HEK293 (cell line): Measurements from ENCODE around the gene NDST4.

Experiments used
- CTCF ChIA-PET: fragments of 350-600 bp; formaldehyde crosslinking; extraction: SDS; loops from one replicate; lab custom pipeline; 2021; ENCODE audit warnings: antibody characterized with exemption; lab: Yijun Ruan, JAX
- POLR2A ChIA-PET: fragments of 300-600 bp; formaldehyde crosslinking; extraction: SDS; loops from one replicate; lab custom pipeline; 2020; ENCODE audit warnings: antibody characterized with exemption, inconsistent platforms; lab: Yijun Ruan, JAX
- H3K27ac ChIP-seq: fragments of 200-500 bp; sonication (Bioruptor generic); 2 replicates; pipeline ENCODE4 v1.5.1; 2014; ENCODE audit warnings: low read depth, low read length, control low read depth, inconsistent platforms; ENCODE audit errors: extremely low read depth
- H3K36me3 ChIP-seq, 2 experiments: fragments of 200-500 bp in 1 of 2; sonication (Bioruptor generic) in 1 of 2; 1 replicate in 1 of 2; 2 replicates in 1 of 2; pipeline ENCODE4 v1.5.1; 2014 to 2017; ENCODE audit warnings: inconsistent platforms in 2 of 2, low read length in 2 of 2; ENCODE audit not compliant: control insufficient read depth in 2 of 2, insufficient read depth in 1 of 2
- H3K4me1 ChIP-seq: fragments of 200-500 bp; sonication (Bioruptor generic); 2 replicates; pipeline ENCODE4 v1.5.1; 2014; ENCODE audit warnings: mild to moderate bottlenecking, low read length, inconsistent platforms; ENCODE audit not compliant: control insufficient read depth, insufficient read depth
- H3K4me3 ChIP-seq: 2 replicates; pipeline ENCODE4 v1.5.1; 2011; ENCODE audit warnings: low read depth, mild to moderate bottlenecking, control low read depth, low read length, moderate library complexity
- H3K9me3 ChIP-seq: fragments of 200-500 bp; sonication (Bioruptor generic); 2 replicates; pipeline ENCODE4 v1.5.1; 2014; ENCODE audit warnings: low read depth, low read length, inconsistent platforms; ENCODE audit not compliant: control insufficient read depth, insufficient read depth
- HOXA7 ChIP-seq: sonication (generic); formaldehyde crosslinking; IDR thresholded peaks from 2 replicates; pipeline ENCODE4 v1.8.1; 2022; ENCODE audit warnings: missing genetic modification reagents, borderline replicate concordance
- IKZF3 ChIP-seq: fragments of 450-650 bp; IDR thresholded peaks from 2 replicates; pipeline ENCODE4 v1.5.0; 2018; ENCODE audit warnings: missing biosample characterization, mild to moderate bottlenecking, missing genetic modification characterization, moderate library complexity
- KLF8 ChIP-seq: fragments of 450-650 bp; formaldehyde crosslinking; IDR thresholded peaks from 2 replicates; pipeline ENCODE4 v1.5.1; 2016; ENCODE audit warnings: missing biosample characterization, missing genetic modification characterization
- MZF1 ChIP-seq: fragments of 450-650 bp; formaldehyde crosslinking; IDR thresholded peaks from 2 replicates; pipeline ENCODE4 v1.5.1; 2017; ENCODE audit warnings: missing biosample characterization, missing genetic modification characterization, borderline replicate concordance
- RBAK ChIP-seq: fragments of 450-650 bp; formaldehyde crosslinking; IDR thresholded peaks from 2 replicates; pipeline ENCODE4 v1.5.1; 2016; ENCODE audit warnings: missing biosample characterization, missing genetic modification characterization
- REPIN1 ChIP-seq: fragments of 450-650 bp; formaldehyde crosslinking; IDR thresholded peaks from 2 replicates; pipeline ENCODE4 v1.5.1; 2017; ENCODE audit warnings: missing biosample characterization, missing genetic modification characterization, low read depth
- WT1 ChIP-seq: fragments of 450-650 bp; formaldehyde crosslinking; IDR thresholded peaks from 2 replicates; pipeline ENCODE4 v1.5.1; 2016; ENCODE audit warnings: missing biosample characterization, missing genetic modification characterization
- ZBTB17 ChIP-seq: fragments of 450-650 bp; formaldehyde crosslinking; IDR thresholded peaks from 2 replicates; pipeline ENCODE4 v1.5.1; 2016; ENCODE audit warnings: missing biosample characterization, missing genetic modification characterization
- ZFHX2 ChIP-seq: fragments of 450-650 bp; formaldehyde crosslinking; conservative IDR thresholded peaks from 2 replicates; pipeline ENCODE4 v1.5.1; 2016; ENCODE audit warnings: missing biosample characterization, missing genetic modification characterization
- ZFP37 ChIP-seq: fragments of 450-650 bp; formaldehyde crosslinking; IDR thresholded peaks from 2 replicates; pipeline ENCODE4 v1.5.1; 2016; ENCODE audit warnings: missing biosample characterization, missing genetic modification characterization
- ZNF121 ChIP-seq: fragments of 450-650 bp; formaldehyde crosslinking; IDR thresholded peaks from 2 replicates; pipeline ENCODE4 v1.5.1; 2016; ENCODE audit warnings: missing biosample characterization, missing genetic modification characterization
- ZNF132 ChIP-seq: fragments of 450-650 bp; formaldehyde crosslinking; IDR thresholded peaks from 2 replicates; pipeline ENCODE4 v1.5.1; 2017; ENCODE audit warnings: missing biosample characterization, missing genetic modification characterization, borderline replicate concordance
- ZNF211 ChIP-seq: fragments of 450-650 bp; formaldehyde crosslinking; IDR thresholded peaks from 2 replicates; pipeline ENCODE4 v1.5.1; 2016; ENCODE audit warnings: low read depth, missing biosample characterization, missing genetic modification characterization
- ZNF266 ChIP-seq: fragments of 450-650 bp; formaldehyde crosslinking; IDR thresholded peaks from 2 replicates; pipeline ENCODE4 v1.5.1; 2016; ENCODE audit warnings: missing biosample characterization, missing genetic modification characterization, low read depth
- ZNF391 ChIP-seq: fragments of 450-650 bp; formaldehyde crosslinking; IDR thresholded peaks from 2 replicates; pipeline ENCODE4 v1.5.1; 2016; ENCODE audit warnings: low read depth, missing biosample characterization, missing genetic modification characterization, borderline replicate concordance
- ZNF514 ChIP-seq: fragments of 450-650 bp; formaldehyde crosslinking; IDR thresholded peaks from 2 replicates; pipeline ENCODE4 v1.5.1; 2016; ENCODE audit warnings: missing biosample characterization, missing genetic modification characterization
- ZNF670 ChIP-seq: fragments of 450-650 bp; formaldehyde crosslinking; IDR thresholded peaks from 2 replicates; pipeline ENCODE4 v1.5.1; 2016; ENCODE audit warnings: missing biosample characterization, missing genetic modification characterization, low read depth
- ZNF677 ChIP-seq: fragments of 450-650 bp; IDR thresholded peaks from 2 replicates; pipeline ENCODE4 v1.5.0; 2018; ENCODE audit warnings: missing biosample characterization, mild to moderate bottlenecking, missing genetic modification characterization, moderate library complexity
- ZNF830 ChIP-seq: fragments of 450-650 bp; IDR thresholded peaks from 2 replicates; pipeline ENCODE4 v1.5.0; 2018; ENCODE audit warnings: missing biosample characterization, missing genetic modification characterization, low read depth, mild to moderate bottlenecking, moderate library complexity
- ZSCAN16 ChIP-seq: fragments of 450-650 bp; formaldehyde crosslinking; IDR thresholded peaks from 2 replicates; pipeline ENCODE4 v1.5.1; 2016; ENCODE audit warnings: missing biosample characterization, missing genetic modification characterization
- TF ChIP-seq, protein P1 (sequence below): fragments of 450-650 bp; formaldehyde crosslinking; IDR thresholded peaks from 2 replicates; pipeline ENCODE4 v1.5.1; 2016; ENCODE audit warnings: missing biosample characterization, missing genetic modification characterization, borderline replicate concordance
- TF ChIP-seq, protein P2 (sequence below): fragments of 450-650 bp; formaldehyde crosslinking; IDR thresholded peaks from 2 replicates; pipeline ENCODE4 v1.5.1; 2016; ENCODE audit warnings: missing biosample characterization, missing genetic modification characterization, low read depth
- TF ChIP-seq, protein P3 (sequence below): fragments of 450-650 bp; formaldehyde crosslinking; IDR thresholded peaks from 2 replicates; pipeline ENCODE4 v1.5.1; 2016; ENCODE audit warnings: missing biosample characterization, missing genetic modification characterization
- TF ChIP-seq, protein P4 (sequence below): fragments of 450-650 bp; formaldehyde crosslinking; IDR thresholded peaks from 2 replicates; pipeline ENCODE4 v1.5.1; 2016; ENCODE audit warnings: missing biosample characterization, missing genetic modification characterization

The NDST4 gene

DNA sequence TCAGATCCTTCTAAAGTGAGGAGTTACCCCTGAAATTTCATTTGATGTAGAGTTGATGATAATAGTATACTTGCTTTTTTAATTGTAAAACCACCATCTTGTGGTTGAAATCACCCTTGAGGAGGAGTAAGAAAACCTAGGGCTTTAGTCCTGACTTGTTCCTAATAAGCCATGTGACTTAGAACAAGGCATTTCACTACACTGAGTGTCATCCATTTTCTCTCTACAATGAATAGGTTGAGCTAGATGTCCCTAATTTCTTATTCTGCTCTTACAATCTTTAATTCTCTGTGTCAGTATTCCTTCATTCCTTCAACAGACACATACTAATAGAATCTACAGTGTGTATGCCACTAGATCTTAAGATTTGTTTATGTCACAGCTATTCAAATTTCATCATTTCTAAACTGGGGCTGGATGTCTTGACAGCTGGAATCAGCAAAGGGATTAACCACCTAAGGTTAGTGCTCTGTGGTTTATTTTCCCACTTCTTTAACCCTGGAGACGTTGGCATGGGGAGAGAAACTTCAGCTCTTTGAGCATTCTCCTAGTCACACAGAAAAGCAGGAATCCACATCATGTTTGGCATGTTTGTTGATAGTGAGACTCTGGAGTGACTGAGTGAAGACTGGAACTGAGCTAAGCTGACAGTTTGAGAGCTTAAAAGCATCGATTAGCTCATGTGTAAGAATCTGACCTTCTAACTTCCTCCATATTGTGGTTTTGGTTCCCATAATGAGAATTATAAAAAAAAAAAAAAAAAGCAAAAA, 246.3 kb downstream of the NDST4 start (continued):
- TF ChIP-seq ZFHX2 (tag by site-specific recombination) = no peak

GRCh38 chr4:114864060-114864459, 249.4 kb downstream of the NDST4 start:
- ChIA-PET CTCF (no interaction called here), POLR2A (no interaction called here)
- Histone ChIP-seq H3K36me3 (no peaks in the 10 kb centered on the region), H3K9me3 (no peaks in the 10 kb centered on the region), H3K27ac (no peak overlapping the region), H3K4me3 (no peak overlapping the region), H3K4me1 (no peaks in the 10 kb centered on the region)
- no peak for TF ChIP-seq MZF1
- no peak for TF ChIP-seq REPIN1 (tag by site-specific recombination)
- TF ChIP-seq, protein P1, sequence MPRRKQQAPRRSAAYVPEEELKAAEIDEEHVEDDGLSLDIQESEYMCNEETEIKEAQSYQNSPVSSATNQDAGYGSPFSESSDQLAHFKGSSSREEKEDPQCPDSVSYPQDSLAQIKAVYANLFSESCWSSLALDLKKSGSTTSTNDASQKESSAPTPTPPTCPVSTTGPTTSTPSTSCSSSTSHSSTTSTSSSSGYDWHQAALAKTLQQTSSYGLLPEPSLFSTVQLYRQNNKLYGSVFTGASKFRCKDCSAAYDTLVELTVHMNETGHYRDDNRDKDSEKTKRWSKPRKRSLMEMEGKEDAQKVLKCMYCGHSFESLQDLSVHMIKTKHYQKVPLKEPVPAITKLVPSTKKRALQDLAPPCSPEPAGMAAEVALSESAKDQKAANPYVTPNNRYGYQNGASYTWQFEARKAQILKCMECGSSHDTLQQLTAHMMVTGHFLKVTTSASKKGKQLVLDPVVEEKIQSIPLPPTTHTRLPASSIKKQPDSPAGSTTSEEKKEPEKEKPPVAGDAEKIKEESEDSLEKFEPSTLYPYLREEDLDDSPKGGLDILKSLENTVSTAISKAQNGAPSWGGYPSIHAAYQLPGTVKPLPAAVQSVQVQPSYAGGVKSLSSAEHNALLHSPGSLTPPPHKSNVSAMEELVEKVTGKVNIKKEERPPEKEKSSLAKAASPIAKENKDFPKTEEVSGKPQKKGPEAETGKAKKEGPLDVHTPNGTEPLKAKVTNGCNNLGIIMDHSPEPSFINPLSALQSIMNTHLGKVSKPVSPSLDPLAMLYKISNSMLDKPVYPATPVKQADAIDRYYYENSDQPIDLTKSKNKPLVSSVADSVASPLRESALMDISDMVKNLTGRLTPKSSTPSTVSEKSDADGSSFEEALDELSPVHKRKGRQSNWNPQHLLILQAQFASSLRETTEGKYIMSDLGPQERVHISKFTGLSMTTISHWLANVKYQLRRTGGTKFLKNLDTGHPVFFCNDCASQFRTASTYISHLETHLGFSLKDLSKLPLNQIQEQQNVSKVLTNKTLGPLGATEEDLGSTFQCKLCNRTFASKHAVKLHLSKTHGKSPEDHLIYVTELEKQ (tag by site-specific recombination) = no peak
- TF ChIP-seq, protein P2, sequence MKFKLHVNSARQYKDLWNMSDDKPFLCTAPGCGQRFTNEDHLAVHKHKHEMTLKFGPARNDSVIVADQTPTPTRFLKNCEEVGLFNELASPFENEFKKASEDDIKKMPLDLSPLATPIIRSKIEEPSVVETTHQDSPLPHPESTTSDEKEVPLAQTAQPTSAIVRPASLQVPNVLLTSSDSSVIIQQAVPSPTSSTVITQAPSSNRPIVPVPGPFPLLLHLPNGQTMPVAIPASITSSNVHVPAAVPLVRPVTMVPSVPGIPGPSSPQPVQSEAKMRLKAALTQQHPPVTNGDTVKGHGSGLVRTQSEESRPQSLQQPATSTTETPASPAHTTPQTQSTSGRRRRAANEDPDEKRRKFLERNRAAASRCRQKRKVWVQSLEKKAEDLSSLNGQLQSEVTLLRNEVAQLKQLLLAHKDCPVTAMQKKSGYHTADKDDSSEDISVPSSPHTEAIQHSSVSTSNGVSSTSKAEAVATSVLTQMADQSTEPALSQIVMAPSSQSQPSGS (tag by site-specific recombination) = no peak
- TF ChIP-seq KLF8 (tag by site-specific recombination) = no peak
- no peak for TF ChIP-seq WT1 (tag by site-specific recombination)
- TF ChIP-seq ZNF514 (tag by site-specific recombination) = no peak
- no peak for TF ChIP-seq HOXA7
- TF ChIP-seq ZSCAN16 (tag by site-specific recombination) = no peak
- TF ChIP-seq ZNF266 (tag by site-specific recombination) = no peak
- no peak for TF ChIP-seq ZNF121 (tag by site-specific recombination)
- no peak for TF ChIP-seq ZFP37
- TF ChIP-seq, protein P3, sequence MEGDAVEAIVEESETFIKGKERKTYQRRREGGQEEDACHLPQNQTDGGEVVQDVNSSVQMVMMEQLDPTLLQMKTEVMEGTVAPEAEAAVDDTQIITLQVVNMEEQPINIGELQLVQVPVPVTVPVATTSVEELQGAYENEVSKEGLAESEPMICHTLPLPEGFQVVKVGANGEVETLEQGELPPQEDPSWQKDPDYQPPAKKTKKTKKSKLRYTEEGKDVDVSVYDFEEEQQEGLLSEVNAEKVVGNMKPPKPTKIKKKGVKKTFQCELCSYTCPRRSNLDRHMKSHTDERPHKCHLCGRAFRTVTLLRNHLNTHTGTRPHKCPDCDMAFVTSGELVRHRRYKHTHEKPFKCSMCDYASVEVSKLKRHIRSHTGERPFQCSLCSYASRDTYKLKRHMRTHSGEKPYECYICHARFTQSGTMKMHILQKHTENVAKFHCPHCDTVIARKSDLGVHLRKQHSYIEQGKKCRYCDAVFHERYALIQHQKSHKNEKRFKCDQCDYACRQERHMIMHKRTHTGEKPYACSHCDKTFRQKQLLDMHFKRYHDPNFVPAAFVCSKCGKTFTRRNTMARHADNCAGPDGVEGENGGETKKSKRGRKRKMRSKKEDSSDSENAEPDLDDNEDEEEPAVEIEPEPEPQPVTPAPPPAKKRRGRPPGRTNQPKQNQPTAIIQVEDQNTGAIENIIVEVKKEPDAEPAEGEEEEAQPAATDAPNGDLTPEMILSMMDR (tag by site-specific recombination) = no peak

DNA sequence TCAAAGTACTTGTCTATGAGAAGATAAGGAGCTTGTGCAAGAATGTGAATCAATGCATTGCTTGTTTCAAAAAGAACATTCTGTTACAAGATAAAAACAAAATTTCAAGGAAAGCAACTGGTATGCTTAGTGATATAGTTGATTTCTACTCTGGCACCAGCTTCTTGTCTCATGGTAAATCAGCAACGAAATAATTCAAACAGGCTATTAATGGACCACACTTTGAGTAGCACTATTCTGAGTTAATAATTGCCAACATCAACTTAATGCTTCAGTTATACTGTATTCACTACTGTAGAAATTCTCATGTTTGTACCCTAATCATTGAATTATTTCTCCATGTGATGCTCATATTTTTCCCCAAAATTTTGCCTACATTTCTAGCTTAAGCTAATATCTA, 252.6 kb downstream of the NDST4 start:
- Histone ChIP-seq H3K4me3 (no peak overlapping the region), H3K4me1 (no peaks in the 10 kb centered on the region), H3K27ac (no peak overlapping the region), H3K36me3 (no peaks in the 10 kb centered on the region), H3K9me3 (no peaks in the 10 kb centered on the region)
- CTCF ChIA-PET = no interaction called here
- POLR2A ChIA-PET = no interaction called here
- TF ChIP-seq ZNF132 (tag by site-specific recombination) (no peak), ZNF391 (tag by site-specific recombination) (no peak), RBAK (tag by site-specific recombination) (no peak), ZNF670 (tag by site-specific recombination) (no peak), ZNF211 (no peak), ZNF677 (no peak), IKZF3 (tag by site-specific recombination) (no peak), ZNF830 (no peak), ZBTB17 (tag by site-specific recombination) (no peak)
- TF ChIP-seq, protein P4, sequence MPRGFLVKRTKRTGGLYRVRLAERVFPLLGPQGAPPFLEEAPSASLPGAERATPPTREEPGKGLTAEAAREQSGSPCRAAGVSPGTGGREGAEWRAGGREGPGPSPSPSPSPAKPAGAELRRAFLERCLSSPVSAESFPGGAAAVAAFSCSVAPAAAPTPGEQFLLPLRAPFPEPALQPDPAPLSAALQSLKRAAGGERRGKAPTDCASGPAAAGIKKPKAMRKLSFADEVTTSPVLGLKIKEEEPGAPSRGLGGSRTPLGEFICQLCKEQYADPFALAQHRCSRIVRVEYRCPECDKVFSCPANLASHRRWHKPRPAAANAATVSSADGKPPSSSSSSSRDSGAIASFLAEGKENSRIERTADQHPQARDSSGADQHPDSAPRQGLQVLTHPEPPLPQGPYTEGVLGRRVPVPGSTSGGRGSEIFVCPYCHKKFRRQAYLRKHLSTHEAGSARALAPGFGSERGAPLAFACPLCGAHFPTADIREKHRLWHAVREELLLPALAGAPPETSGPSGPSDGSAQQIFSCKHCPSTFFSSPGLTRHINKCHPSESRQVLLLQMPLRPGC = no peak
